ENCODE results near the gene DNLZ. TPM values are rescaled to one million over a fixed set of nuclear protein-coding genes. Genes with fewer than 3 reads are reported as not detected.
"Not testable (repeated sequence)": the region's sequence is repeated elsewhere in the genome, so short reads cannot be mapped to it uniquely, and the experiment has no call there.

Gene DNLZ
- total and polyA plus RNA-seq, 10 of the 15 experiments (the other 5 are each of a cell fraction or from before 2014, with no cell fraction given): 0.66 to 29.7 (median 14.7) TPM; not detected in 1

GRCh38 chr9:136405904-136406303 is 42.4 kb upstream of the DNLZ start:
- FAIRE-seq; H3K4me3 ChIP-seq; H3K9ac ChIP-seq (ENCODE audit: control insufficient read depth, insufficient read depth, low read length); DNase-seq (ENCODE audit: low read depth, low spot score); ATAC-seq; H3K27me3 ChIP-seq (replicated peaks in 1 of 2; ENCODE audit: control insufficient read depth in 2 of 2, insufficient read depth in 2 of 2, low read length in 1 of 2); H3K9me3 ChIP-seq (replicated peaks; ENCODE audit: control insufficient read depth, insufficient read depth, low read length); SMC1A ChIA-PET (ENCODE audit: uncharacterized antibody, unreplicated experiment); in situ Hi-C loops (cut with MboI); intact Hi-C loops (cut with micrococcal nuclease; ENCODE audit: unreplicated experiment); BruUV-seq (replicated peaks); H3K27ac ChIP-seq (ENCODE audit: control insufficient read depth, insufficient read depth); RAD21 ChIA-PET (ENCODE audit: unreplicated experiment); H4K20me1 ChIP-seq (ENCODE audit: control insufficient read depth, insufficient read depth); CTCF ChIA-PET; H2AFZ ChIP-seq (ENCODE audit: control insufficient read depth, low read depth, low read length): not testable (repeated sequence)
- POLR2A ChIA-PET: interaction anchor here (0.5 kb wide), 1 partner anchor 745 kb away, joined by 5 read pairs; no protein-coding TSS in a partner anchor
- H3K4me1 ChIP-seq (ENCODE audit: control insufficient read depth, insufficient read depth, low read length): peaks cover 36% of the 10 kb centered on the region
- 58% methylated on average over 10 of the region's 10 CpGs for WGBS (ENCODE audit: insufficient coverage, insufficient replicate concordance, low lambda C conversion rate, missing lambda C conversion rate)
- H3K36me3 ChIP-seq (ENCODE audit: control insufficient read depth in 2 of 2, insufficient read depth in 2 of 2, low read length in 1 of 2): peaks cover 7 to 18% of the 10 kb centered on the region in 2 experiments; a peak in 3 of 4 replicates
- H3K4me2 ChIP-seq (ENCODE audit: control insufficient read depth, insufficient read depth): 0 out of 2 replicates have a peak overlapping the region, but pooled peaks have one; percentile 9
- peaks cover 35% of the 10 kb centered on the region for H3K79me2 ChIP-seq (ENCODE audit: control insufficient read depth, insufficient read depth, low read length)

GRCh38 chr9:136405481-136405880 is 41.9 kb upstream of the DNLZ start:
- Histone ChIP-seq H3K9ac (ENCODE audit: control insufficient read depth, insufficient read depth, low read length) (no peak overlapping the region), H3K4me3 (no peak overlapping the region), H3K36me3 (ENCODE audit: control insufficient read depth in 2 of 2, insufficient read depth in 2 of 2, low read length in 1 of 2) (peaks cover 7 to 18% of the 10 kb centered on the region in 2 experiments; a peak in 3 of 4 replicates), H4K20me1 (ENCODE audit: control insufficient read depth, insufficient read depth) (no peaks in the 10 kb centered on the region), H2AFZ (ENCODE audit: control insufficient read depth, low read depth, low read length) (no peak overlapping the region), H3K79me2 (ENCODE audit: control insufficient read depth, insufficient read depth, low read length) (peaks cover 30% of the 10 kb centered on the region), H3K27me3 (replicated peaks in 1 of 2; ENCODE audit: control insufficient read depth in 2 of 2, insufficient read depth in 2 of 2, low read length in 1 of 2) (no peaks in the 10 kb centered on the region), H3K9me3 (replicated peaks; ENCODE audit: control insufficient read depth, insufficient read depth, low read length) (no peaks in the 10 kb centered on the region), H3K4me1 (ENCODE audit: control insufficient read depth, insufficient read depth, low read length) (peaks cover 39% of the 10 kb centered on the region), H3K4me2 (ENCODE audit: control insufficient read depth, insufficient read depth) (peak overlapping the region; percentile 90; the same call in 1 of the 2 replicates), H3K27ac (ENCODE audit: control insufficient read depth, insufficient read depth) (no peak overlapping the region)
- DNase-seq (ENCODE audit: low read depth, low spot score): no peak
- CTCF ChIA-PET: no interaction called here
- POLR2A ChIA-PET: interaction anchor here (0.5 kb wide), 1 partner anchor 746 kb away, joined by 5 read pairs; no protein-coding TSS in a partner anchor
- intact Hi-C loops (cut with micrococcal nuclease; ENCODE audit: unreplicated experiment) (no loop called here), in situ Hi-C loops (cut with MboI) (no loop called here)
- TF ChIP-seq NR2C2 (IDR thresholded peaks at IDR 0.05; ENCODE audit: borderline replicate concordance, control insufficient read depth, insufficient read length, low read depth): no peak
- TF ChIP-seq ELK1 (IDR thresholded peaks at IDR 0.05; ENCODE audit: low read depth, low read length): no peak
- TF ChIP-seq NR2C1 (IDR thresholded peaks at IDR 0.05): no peak
- no peak for TF ChIP-seq YBX1 (IDR thresholded peaks at IDR 0.05)
- TF ChIP-seq CTCF (IDR thresholded peaks at IDR 0.05 in 2 of 3, conservative IDR thresholded peaks at IDR 0.05 in 1 of 3; ENCODE audit: control insufficient read depth in 2 of 3, extremely low read depth in 1 of 3, insufficient read depth in 1 of 3, low read depth in 3 of 3, low read length in 3 of 3): no peak
- TF ChIP-seq HDAC6 (IDR thresholded peaks at IDR 0.05; ENCODE audit: unreplicated experiment): no peak
- no peak for TF ChIP-seq CBFB (IDR thresholded peaks at IDR 0.05; ENCODE audit: low read depth)
- no peak for TF ChIP-seq ZBED1 (IDR thresholded peaks at IDR 0.05; ENCODE audit: borderline replicate concordance)
- no peak for TF ChIP-seq SUZ12 (IDR thresholded peaks at IDR 0.05; ENCODE audit: unreplicated experiment)
- no peak for TF ChIP-seq NFYB (IDR thresholded peaks at IDR 0.05; ENCODE audit: insufficient read depth, low read depth, low read length)
- TF ChIP-seq RFX5 (IDR thresholded peaks at IDR 0.05; ENCODE audit: low read depth, low read length): no peak
- FAIRE-seq: no peak
- WGBS (ENCODE audit: insufficient coverage, insufficient replicate concordance, low lambda C conversion rate, missing lambda C conversion rate): 90% methylated on average over 7 of the region's 7 CpGs
- no peak for ATAC-seq
- SMC1A ChIA-PET (ENCODE audit: uncharacterized antibody, unreplicated experiment): no interaction called here
- RAD21 ChIA-PET (ENCODE audit: unreplicated experiment): no interaction called here
- BruUV-seq (replicated peaks): no TSS peak

Measured in GM12878 (cell line).